ENCODE results near the gene CADPS. TPM values are rescaled to one million over a fixed set of nuclear protein-coding genes. Genes with fewer than 3 reads are reported as not detected.

The CADPS gene
- total and polyA plus RNA-seq, 2 of the 4 experiments (the other 2 are of a cell fraction), result not detected

DNA sequence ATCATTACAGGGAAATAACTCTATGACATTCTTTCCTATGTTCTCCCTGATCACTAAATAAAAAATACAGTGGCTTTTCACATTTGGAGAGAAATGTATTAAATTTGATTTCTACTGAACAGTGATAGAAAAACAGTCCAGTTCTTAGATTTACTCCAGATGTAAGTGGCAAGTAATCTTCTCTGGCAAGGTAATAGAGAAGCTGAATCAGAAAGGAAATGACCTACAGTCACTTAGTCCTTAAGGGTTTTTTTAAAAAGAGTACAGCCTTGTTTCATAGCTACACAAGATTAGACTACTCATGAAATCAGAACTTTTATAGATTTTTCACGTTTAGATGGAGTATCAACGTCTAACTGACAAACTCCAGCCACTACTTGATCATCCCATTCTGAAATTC, 236.9 kb downstream of the CADPS start:
- no peak overlapping the region for H3K23ac ChIP-seq (ENCODE audit: low read depth, low read length)
- no peak overlapping the region for H2BK120ac ChIP-seq (ENCODE audit: low read depth, low read length)
- H3K36me3 ChIP-seq (ENCODE audit: control insufficient read depth, insufficient read depth, low read length), result no peaks in the 10 kb centered on the region
- no peak for ATAC-seq (ENCODE audit: low read depth)
- H3K9me3 ChIP-seq (ENCODE audit: control insufficient read depth, insufficient read depth, low read length), result no peaks in the 10 kb centered on the region
- no peak overlapping the region for H2AK9ac ChIP-seq (replicated peaks; ENCODE audit: low read depth, low read length, poor library complexity)
- H3K27me3 ChIP-seq (ENCODE audit: control insufficient read depth, insufficient read depth, low read length), result peaks cover 1% of the 10 kb centered on the region; the same call in 1 of the 2 replicates
- no peak overlapping the region for H3K27ac ChIP-seq (ENCODE audit: insufficient read depth, low read length)
- no peak overlapping the region for H2AFZ ChIP-seq (replicated peaks; ENCODE audit: low read length, poor library complexity)
- POLR2A ChIA-PET (ENCODE audit: unreplicated experiment), result no interaction called here
- dilution Hi-C loops (cut with HindIII; ENCODE audit: low sequenced_read_pairs, unreplicated experiment), result no loop called here
- H4K5ac ChIP-seq (ENCODE audit: low read depth, low read length), result no peak overlapping the region
- H2BK20ac ChIP-seq (ENCODE audit: low read depth, low read length), result no peak overlapping the region
- DNase-seq, result no peak
- H3K4ac ChIP-seq (ENCODE audit: low read depth, low read length), result no peak overlapping the region
- CTCF ChIA-PET, result no interaction called here
- no peak overlapping the region for H3K9ac ChIP-seq (ENCODE audit: low read depth, low read length)
- no peak overlapping the region for H3K14ac ChIP-seq (replicated peaks; ENCODE audit: low read depth, low read length)
- no peak overlapping the region for H4K91ac ChIP-seq (ENCODE audit: insufficient read depth, low read depth, low read length)
- H3K56ac ChIP-seq (ENCODE audit: extremely low read depth, insufficient read depth, low read length), result no peak overlapping the region
- no peak for TF ChIP-seq POLR2A (IDR thresholded peaks at IDR 0.05; ENCODE audit: low read depth, low read length)
- TF ChIP-seq BHLHE40 (IDR thresholded peaks at IDR 0.05; ENCODE audit: low read depth, low read length), result no peak
- no peak for TF ChIP-seq NFE2L2 (IDR thresholded peaks at IDR 0.05; ENCODE audit: low read depth, low read length)
- no peak for TF ChIP-seq RAD21 (IDR thresholded peaks at IDR 0.05; ENCODE audit: low read length)
- no peak for TF ChIP-seq MAZ (IDR thresholded peaks at IDR 0.05; ENCODE audit: borderline replicate concordance, low read depth, low read length)
- no peak for TF ChIP-seq RCOR1 (IDR thresholded peaks at IDR 0.05; ENCODE audit: insufficient replicate concordance, low read length)
- TF ChIP-seq FOS (IDR thresholded peaks at IDR 0.05; ENCODE audit: low read depth, low read length), result no peak
- TF ChIP-seq, protein P1, sequence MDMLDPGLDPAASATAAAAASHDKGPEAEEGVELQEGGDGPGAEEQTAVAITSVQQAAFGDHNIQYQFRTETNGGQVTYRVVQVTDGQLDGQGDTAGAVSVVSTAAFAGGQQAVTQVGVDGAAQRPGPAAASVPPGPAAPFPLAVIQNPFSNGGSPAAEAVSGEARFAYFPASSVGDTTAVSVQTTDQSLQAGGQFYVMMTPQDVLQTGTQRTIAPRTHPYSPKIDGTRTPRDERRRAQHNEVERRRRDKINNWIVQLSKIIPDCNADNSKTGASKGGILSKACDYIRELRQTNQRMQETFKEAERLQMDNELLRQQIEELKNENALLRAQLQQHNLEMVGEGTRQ (IDR thresholded peaks at IDR 0.05; ENCODE audit: low read depth, low read length), result no peak
- TF ChIP-seq, protein P2, sequence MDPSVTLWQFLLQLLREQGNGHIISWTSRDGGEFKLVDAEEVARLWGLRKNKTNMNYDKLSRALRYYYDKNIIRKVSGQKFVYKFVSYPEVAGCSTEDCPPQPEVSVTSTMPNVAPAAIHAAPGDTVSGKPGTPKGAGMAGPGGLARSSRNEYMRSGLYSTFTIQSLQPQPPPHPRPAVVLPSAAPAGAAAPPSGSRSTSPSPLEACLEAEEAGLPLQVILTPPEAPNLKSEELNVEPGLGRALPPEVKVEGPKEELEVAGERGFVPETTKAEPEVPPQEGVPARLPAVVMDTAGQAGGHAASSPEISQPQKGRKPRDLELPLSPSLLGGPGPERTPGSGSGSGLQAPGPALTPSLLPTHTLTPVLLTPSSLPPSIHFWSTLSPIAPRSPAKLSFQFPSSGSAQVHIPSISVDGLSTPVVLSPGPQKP (IDR thresholded peaks at IDR 0.05; ENCODE audit: borderline replicate concordance, low read depth, low read length), result no peak
- TF ChIP-seq RFX5 (IDR thresholded peaks at IDR 0.05; ENCODE audit: low read depth, low read length), result no peak
- TF ChIP-seq MXI1 (IDR thresholded peaks at IDR 0.05; ENCODE audit: borderline replicate concordance, low read depth, low read length), result no peak
- no peak for TF ChIP-seq SMC3 (IDR thresholded peaks at IDR 0.05; ENCODE audit: low read depth, low read length)
- TF ChIP-seq, protein P3, sequence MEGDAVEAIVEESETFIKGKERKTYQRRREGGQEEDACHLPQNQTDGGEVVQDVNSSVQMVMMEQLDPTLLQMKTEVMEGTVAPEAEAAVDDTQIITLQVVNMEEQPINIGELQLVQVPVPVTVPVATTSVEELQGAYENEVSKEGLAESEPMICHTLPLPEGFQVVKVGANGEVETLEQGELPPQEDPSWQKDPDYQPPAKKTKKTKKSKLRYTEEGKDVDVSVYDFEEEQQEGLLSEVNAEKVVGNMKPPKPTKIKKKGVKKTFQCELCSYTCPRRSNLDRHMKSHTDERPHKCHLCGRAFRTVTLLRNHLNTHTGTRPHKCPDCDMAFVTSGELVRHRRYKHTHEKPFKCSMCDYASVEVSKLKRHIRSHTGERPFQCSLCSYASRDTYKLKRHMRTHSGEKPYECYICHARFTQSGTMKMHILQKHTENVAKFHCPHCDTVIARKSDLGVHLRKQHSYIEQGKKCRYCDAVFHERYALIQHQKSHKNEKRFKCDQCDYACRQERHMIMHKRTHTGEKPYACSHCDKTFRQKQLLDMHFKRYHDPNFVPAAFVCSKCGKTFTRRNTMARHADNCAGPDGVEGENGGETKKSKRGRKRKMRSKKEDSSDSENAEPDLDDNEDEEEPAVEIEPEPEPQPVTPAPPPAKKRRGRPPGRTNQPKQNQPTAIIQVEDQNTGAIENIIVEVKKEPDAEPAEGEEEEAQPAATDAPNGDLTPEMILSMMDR (conservative IDR thresholded peaks at IDR 0.05; ENCODE audit: low read depth, low read length), result no peak
- no peak for TF ChIP-seq CEBPB (IDR thresholded peaks at IDR 0.05; ENCODE audit: low read depth, low read length)
- no peak for TF ChIP-seq MAFK (IDR thresholded peaks at IDR 0.05; ENCODE audit: low read depth, low read length)
- no peak for TF ChIP-seq CHD1 (IDR thresholded peaks at IDR 0.05; ENCODE audit: low read depth, low read length)
- BruUV-seq (replicated peaks), result no TSS peak
- H4K20me1 ChIP-seq (ENCODE audit: insufficient read depth, low read length), result no peaks in the 10 kb centered on the region
- H2BK5ac ChIP-seq (ENCODE audit: low read depth, low read length, poor library complexity, severe bottlenecking), result no peak overlapping the region
- H2BK15ac ChIP-seq (ENCODE audit: low read depth, low read length), result no peak overlapping the region
- no peak overlapping the region for H3K4me2 ChIP-seq (ENCODE audit: low read depth, low read length)
- no peaks in the 10 kb centered on the region for H3K79me1 ChIP-seq (ENCODE audit: low read depth in 1 of 2, low read length in 2 of 2)
- WGBS, 2 experiments (ENCODE audit: extremely low coverage in 2 of 2, insufficient read length in 1 of 2), result no CpG with 5 or more reads among the region's 2 CpGs
- no peak overlapping the region for H2AK5ac ChIP-seq (ENCODE audit: low read depth, low read length)
- no peaks in the 10 kb centered on the region for H3K4me1 ChIP-seq (ENCODE audit: control insufficient read depth, insufficient read depth, low read length)
- intact Hi-C loops (cut with micrococcal nuclease), result no loop called here
- in situ Hi-C loops (cut with MboI; ENCODE audit: low sequenced_read_pairs), result no loop called here
- no peaks in the 10 kb centered on the region for H3K9me1 ChIP-seq (ENCODE audit: insufficient read depth, low read length)
- no peak overlapping the region for H3K4me3 ChIP-seq (ENCODE audit: insufficient read depth, low read depth, low read length)
- H3K18ac ChIP-seq (ENCODE audit: low read depth, low read length), result no peak overlapping the region
- no peak overlapping the region for H4K8ac ChIP-seq (ENCODE audit: low read depth in 2 of 2, low read length in 2 of 2)
